Measurements from ENCODE around the gene CACNA1B. TPM values are rescaled to one million over a fixed set of nuclear protein-coding genes. Genes with fewer than 3 reads are reported as not detected.
A peak's percentile ranks its signal among the peaks of the same experiment; 100 is the strongest.

The CACNA1B gene
- total RNA-seq, 1 donor from 2014 or later, result 0.74 TPM

GRCh38 chr9:138097501-138097991, 220.0 kb downstream of the CACNA1B start:
- TF ChIP-seq POLR2A (IDR thresholded peaks at IDR 0.05) (no peak), POLR2AphosphoS5 (IDR thresholded peaks at IDR 0.05; ENCODE audit: insufficient read depth in 1 of 2, low read depth in 1 of 2) (no peak)
- TF ChIP-seq, protein P1, sequence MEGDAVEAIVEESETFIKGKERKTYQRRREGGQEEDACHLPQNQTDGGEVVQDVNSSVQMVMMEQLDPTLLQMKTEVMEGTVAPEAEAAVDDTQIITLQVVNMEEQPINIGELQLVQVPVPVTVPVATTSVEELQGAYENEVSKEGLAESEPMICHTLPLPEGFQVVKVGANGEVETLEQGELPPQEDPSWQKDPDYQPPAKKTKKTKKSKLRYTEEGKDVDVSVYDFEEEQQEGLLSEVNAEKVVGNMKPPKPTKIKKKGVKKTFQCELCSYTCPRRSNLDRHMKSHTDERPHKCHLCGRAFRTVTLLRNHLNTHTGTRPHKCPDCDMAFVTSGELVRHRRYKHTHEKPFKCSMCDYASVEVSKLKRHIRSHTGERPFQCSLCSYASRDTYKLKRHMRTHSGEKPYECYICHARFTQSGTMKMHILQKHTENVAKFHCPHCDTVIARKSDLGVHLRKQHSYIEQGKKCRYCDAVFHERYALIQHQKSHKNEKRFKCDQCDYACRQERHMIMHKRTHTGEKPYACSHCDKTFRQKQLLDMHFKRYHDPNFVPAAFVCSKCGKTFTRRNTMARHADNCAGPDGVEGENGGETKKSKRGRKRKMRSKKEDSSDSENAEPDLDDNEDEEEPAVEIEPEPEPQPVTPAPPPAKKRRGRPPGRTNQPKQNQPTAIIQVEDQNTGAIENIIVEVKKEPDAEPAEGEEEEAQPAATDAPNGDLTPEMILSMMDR (IDR thresholded peaks at IDR 0.05), result no peak
- Histone ChIP-seq H3K9me3 (no peaks in the 10 kb centered on the region), H3K27me3 (no peaks in the 10 kb centered on the region), H3K27ac (no peak overlapping the region), H3K36me3 (no peaks in the 10 kb centered on the region), H3K4me1 (no peaks in the 10 kb centered on the region), H3K4me3 (no peak overlapping the region)
- peak; percentile 47 to 87 for DNase-seq (ENCODE audit: extremely low spot score in 2 of 2)
- intact Hi-C loops (cut with DNase I), result no loop called here

DNA sequence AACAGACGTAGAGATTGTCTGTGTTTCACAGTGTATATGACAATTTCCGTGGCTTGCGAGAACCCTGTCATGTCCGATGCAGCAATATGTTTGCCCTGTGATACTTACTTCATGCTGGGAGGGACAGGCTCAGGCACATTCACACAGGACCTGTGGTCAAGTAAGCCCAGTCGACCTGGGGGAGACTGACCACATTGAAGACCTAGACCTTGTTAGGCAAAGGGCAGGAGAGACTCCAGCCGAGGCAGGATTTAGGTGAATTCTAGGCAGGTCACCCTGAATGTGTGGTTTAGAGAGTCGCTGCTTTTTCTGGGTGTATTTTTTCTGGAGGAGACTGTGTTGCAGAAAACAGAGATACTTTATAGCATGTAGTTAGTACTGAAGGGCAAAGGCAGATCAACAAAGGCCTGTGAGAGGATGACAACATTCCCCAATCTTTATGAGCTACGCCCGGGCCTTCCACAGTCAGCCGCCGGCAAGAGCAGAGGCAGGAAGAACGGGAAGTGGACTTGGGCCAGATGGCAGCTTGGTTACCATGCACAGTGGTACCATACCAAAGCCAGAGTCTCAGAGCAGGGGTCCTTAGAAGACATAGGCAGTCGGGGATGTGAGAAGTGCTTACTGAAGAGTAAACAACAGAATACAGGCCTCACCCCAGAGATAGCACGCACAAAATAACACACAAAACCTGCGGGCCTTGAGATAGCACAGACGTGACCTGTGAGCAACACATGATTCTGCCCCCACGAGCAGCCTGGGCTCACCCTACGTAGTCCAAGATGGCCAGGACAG, 220.7 kb downstream of the CACNA1B start:
- intact Hi-C loops (cut with DNase I), result no loop called here
- no peaks in the 10 kb centered on the region for H3K9me3 ChIP-seq
- H3K27me3 ChIP-seq, result no peaks in the 10 kb centered on the region
- H3K36me3 ChIP-seq, result no peaks in the 10 kb centered on the region
- peak in 1 of 2 donors; percentile 64 for DNase-seq (ENCODE audit: extremely low spot score in 2 of 2)
- H3K4me3 ChIP-seq, result no peak overlapping the region
- TF ChIP-seq POLR2AphosphoS5 (IDR thresholded peaks at IDR 0.05; ENCODE audit: insufficient read depth in 1 of 2, low read depth in 1 of 2) (no peak), POLR2A (IDR thresholded peaks at IDR 0.05) (no peak)
- TF ChIP-seq, protein P1 (IDR thresholded peaks at IDR 0.05), result no peak
- no peak overlapping the region for H3K27ac ChIP-seq
- no peaks in the 10 kb centered on the region for H3K4me1 ChIP-seq

- intact Hi-C loops (cut with DNase I), result no loop called here
- Histone ChIP-seq H3K27ac (no peak overlapping the region), H3K27me3 (no peaks in the 10 kb centered on the region)
Measured at GRCh38 chr9:138098908-138099791, 221.6 kb downstream of the CACNA1B start.

GRCh38 chr9:138099803-138100598, 222.4 kb downstream of the CACNA1B start:
- Histone ChIP-seq H3K36me3 (no peaks in the 10 kb centered on the region), H3K4me3 (no peak overlapping the region), H3K4me1 (no peaks in the 10 kb centered on the region), H3K9me3 (no peaks in the 10 kb centered on the region), H3K27ac (no peak overlapping the region), H3K27me3 (no peaks in the 10 kb centered on the region)
- intact Hi-C loops (cut with DNase I), result no loop called here
- TF ChIP-seq, protein P1 (IDR thresholded peaks at IDR 0.05), result no peak
- TF ChIP-seq POLR2A (IDR thresholded peaks at IDR 0.05) (no peak), POLR2AphosphoS5 (IDR thresholded peaks at IDR 0.05; ENCODE audit: insufficient read depth in 1 of 2, low read depth in 1 of 2) (no peak)
- DNase-seq (ENCODE audit: extremely low spot score in 2 of 2), result peak in 1 of 2 donors; percentile 42

More at GRCh38 chr9:138098908-138099791, 221.6 kb downstream of the CACNA1B start:
- TF ChIP-seq POLR2A (IDR thresholded peaks at IDR 0.05) (no peak), POLR2AphosphoS5 (IDR thresholded peaks at IDR 0.05; ENCODE audit: insufficient read depth in 1 of 2, low read depth in 1 of 2) (no peak)
- TF ChIP-seq, protein P1 (IDR thresholded peaks at IDR 0.05), result no peak
- no peaks in the 10 kb centered on the region for H3K9me3 ChIP-seq
- H3K4me3 ChIP-seq, result no peak overlapping the region
- DNase-seq (ENCODE audit: extremely low spot score in 2 of 2), result peak in 1 of 2 donors; percentile 65
- no peaks in the 10 kb centered on the region for H3K36me3 ChIP-seq
- no peaks in the 10 kb centered on the region for H3K4me1 ChIP-seq

Data from vagina (tissue), 2 donors.